NCI-H1048 (cell line): ENCODE results near the gene CHSY3.
"Not testable (repeated sequence)": the region's sequence is repeated elsewhere in the genome, so short reads cannot be mapped to it uniquely, and the experiment has no call there.

Experiments
- DNase-seq: peaks from one replicate; lab custom pipeline; 2025; lab: John Stamatoyannopoulos, UW

CHSY3 gene

DNA sequence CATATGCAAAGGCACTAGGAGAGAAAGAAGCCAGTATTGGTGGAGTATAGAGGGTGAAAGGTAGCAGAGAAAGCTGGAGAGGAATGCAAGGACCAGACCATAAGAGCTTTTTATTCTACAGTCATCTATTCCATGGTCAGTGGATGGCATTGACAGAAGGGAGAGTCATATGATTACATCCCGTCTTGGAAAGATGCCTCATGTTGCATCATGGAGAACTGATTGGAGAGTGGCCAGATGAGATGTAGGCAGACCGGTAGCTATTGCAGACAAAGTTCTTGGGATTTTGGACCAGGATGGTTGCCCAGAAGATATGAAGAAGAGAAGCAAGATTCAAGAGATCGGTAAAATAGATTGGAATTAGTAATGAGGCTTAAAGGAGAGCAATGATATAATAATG lies 260.7 kb downstream of the CHSY3 start:
- DNase-seq: no peak

GRCh38 chr5:130166839-130167490 lies 262.7 kb downstream of the CHSY3 start:
- no peak for DNase-seq

GRCh38 chr5:130168211-130168610 lies 263.9 kb downstream of the CHSY3 start:
- no peak for DNase-seq

DNA sequence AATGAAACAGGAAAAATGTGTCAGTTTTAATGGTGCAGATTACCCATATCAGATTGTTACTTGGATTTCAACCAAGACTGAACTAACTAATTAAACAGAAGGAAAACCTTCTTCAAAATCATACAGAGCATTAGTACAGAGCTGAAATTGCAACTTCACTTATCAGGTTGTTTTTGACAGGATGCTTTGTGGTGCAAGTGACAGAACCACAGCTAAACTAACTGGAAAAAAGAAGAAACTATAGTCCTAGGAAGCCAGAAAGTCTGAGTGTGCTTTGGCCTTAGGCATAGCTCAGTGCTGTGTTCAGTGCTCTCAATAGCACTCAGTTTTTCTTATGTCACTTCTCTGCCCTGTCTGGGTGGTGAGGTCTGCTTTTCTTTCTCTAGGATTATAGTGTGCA lies 267.4 kb downstream of the CHSY3 start:
- no peak for DNase-seq

DNA sequence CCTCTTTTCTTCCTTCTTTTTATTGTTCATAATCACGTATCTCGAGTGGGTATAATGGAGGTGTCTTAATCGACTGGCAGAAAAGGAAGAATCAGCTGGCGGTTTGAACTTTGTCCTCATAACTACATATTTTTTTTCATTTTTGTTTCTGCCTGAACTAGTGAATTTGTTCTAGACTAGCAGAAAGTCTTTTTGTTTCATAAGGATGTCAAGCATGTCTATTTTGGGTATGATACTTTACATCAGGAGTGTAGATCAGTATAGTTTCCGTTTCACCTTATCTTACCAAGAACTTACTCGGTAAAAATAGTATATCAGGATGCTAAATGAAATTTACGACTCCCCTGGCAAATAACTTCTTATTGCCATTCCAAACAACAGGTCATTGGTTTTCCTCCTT lies 278.9 kb downstream of the CHSY3 start:
- DNase-seq: no peak

DNA sequence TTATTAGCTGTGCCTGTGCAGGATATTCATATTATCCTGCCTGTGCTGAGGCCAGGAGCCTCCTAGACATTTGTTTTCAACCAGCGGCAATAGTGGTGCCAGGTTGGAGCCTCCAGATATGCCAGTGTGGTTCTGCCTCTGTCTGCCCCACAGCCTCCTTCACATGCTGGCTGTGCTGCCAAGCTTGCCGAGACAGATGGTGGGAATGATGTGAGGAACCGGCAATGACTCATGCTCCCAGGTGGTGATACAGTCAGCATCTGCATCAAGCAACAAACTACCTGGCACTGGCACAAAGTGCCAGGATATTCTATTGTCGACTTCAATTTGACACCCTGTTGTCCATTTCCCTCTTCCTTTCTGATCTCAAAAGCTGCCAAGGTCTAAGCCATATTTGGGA lies 285.7 kb downstream of the CHSY3 start:
- no peak for DNase-seq

DNA sequence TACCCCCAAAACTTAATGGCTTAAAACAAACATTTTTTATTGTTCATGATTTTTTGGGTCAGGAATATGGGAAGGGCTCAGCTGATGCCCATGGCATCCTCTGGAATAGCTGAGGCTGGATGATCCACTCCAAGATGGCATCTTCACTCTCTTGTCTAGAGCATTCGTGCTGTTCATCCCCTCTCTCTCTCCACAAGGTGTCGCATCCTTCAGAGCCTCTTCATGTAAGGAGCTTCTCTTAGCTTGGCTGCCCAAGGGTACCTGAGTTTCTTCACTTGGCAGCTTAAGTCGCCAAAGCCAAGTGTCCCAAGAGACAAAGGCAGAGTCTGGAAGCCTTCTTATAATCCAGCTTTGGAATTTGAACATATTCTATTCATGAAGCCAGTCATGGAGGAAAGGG lies 294.7 kb downstream of the CHSY3 start:
- no peak for DNase-seq

GRCh38 chr5:130206686-130207085 lies 302.4 kb downstream of the CHSY3 start:
- DNase-seq: no peak

- no peak for DNase-seq
Measured at GRCh38 chr5:130213607-130214006, 309.3 kb downstream of the CHSY3 start.

GRCh38 chr5:130216286-130216685 lies 312.0 kb downstream of the CHSY3 start:
- DNase-seq: no peak

- DNase-seq: no peak
Measured at GRCh38 chr5:130222573-130222972, 318.3 kb downstream of the CHSY3 start.

- not testable (repeated sequence) for DNase-seq
Measured at GRCh38 chr5:130226556-130226955, 322.3 kb downstream of the CHSY3 start.

DNA sequence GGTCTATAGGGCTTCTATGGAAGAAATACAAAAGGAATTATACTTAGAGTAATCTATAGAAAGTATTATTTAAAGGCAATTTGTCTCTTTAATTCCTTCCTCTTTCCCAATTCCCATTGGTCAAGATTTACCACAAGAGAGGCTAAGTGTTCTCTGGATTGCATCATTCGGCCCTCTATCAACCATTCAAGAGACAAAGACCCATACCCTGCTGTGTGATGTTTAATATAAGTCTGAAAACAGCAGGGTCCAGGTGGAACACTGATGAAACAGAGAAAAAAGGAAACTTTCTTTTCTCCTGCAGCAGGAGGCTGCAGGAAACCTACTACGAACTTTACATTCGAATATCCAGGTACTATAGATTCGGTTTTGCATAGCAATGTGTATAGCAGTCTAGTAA lies 323.4 kb downstream of the CHSY3 start:
- DNase-seq: no peak

DNA sequence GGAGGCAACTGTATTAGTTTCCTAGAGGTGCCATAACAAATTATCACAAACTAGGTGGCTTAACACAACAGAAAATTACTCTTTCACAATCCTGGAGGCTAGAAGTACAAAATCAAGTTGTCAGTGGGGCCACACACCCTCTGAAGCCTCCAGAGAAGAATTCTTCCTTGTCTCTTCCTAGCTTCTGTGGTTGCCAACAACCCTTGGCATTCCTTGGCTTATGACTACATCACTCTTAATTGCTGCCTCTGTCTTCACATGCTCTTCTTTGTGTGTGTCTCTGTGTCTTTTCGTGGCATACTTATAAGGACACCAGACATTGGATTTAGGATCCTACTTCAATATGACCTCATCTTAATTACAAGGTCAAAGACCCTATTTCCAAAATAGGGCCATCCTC lies 327.5 kb downstream of the CHSY3 start:
- no peak for DNase-seq

- DNase-seq: no peak
Measured at GRCh38 chr5:130234816-130235215, 330.6 kb downstream of the CHSY3 start.
